D341Med (cell line): ENCODE measurements around the gene EXT2.

Experiments used
- DNase-seq: peaks from one replicate; pipeline ENCODE4 v3.0.0; 2012; ENCODE audit warnings: low spot score

Gene EXT2

DNA sequence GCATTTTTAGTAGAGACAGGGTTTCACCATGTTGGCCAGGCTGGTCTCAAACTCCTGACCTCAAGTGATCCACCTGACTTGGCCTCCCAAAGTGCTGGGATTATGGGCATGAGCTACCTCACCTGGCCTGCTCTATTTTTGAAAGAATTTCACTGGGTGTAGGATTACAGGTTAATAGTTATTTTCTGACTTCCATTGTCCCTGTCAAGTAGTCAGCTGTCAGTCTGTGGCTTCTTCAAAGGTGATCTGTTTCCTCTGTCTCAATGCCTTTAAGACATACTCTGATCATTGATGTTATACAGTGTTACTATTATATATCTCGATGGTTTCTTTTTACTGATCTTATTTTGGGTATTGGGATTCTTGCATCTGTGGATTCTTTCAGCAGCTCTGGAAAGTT lies 10.1 kb upstream of the EXT2 start:
- no peak for DNase-seq

DNA sequence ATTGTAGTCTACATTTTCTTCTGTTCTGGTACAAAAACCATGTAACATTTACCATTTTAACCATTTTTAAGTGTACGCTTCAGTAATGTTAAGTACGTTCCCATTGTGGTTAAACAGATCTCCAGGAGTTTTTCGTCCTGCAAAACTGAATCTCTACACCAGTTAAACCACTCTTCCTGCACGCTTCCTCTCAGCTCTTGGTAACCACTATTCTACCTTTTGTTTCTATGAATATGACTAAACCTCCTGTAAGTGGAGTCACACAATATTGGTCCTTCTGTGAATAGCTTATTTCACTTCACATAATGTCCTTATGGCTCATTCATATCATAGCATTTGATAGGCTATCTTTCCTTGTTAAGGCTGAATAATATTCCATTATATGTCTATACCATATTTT lies 7.1 kb upstream of the EXT2 start:
- DNase-seq: no peak

DNA sequence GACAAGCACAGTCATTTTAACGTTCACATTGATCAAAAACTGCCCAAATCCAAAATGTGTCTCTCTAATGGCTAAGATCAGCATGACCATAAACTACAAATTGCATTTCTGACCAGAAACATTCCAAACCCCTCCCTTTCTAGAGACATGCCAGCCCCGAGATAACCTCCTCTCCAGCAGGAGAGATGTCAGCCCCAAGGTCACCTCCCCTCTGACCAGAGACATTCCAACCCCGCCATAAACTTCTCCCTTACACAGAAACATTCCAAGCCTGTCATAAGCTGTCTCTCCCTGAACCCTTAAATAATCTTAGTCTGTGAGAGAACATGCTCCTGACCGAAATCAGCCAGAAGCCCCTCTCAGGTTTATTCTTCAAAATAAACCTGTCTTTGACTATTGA lies 6.6 kb upstream of the EXT2 start:
- DNase-seq: no peak

DNA sequence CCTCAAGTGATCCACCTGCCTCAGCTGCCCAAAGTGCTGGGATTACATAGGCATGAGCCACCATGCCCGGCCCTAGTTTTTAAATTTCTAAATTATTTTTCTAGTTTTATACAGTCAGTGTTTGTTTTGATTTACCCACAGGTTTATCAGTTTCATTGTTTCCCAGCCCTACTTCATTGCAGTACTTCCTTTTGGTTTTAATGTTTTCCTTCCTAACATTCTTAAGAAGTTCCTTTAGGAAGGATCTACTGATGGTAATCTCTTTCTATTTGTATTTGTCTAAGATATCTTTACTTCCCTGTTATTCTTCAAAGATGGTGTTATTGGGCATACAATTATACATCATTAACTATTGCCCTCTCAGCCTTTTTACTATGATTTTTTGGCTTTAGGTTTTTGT lies 4.9 kb upstream of the EXT2 start:
- no peak for DNase-seq

DNA sequence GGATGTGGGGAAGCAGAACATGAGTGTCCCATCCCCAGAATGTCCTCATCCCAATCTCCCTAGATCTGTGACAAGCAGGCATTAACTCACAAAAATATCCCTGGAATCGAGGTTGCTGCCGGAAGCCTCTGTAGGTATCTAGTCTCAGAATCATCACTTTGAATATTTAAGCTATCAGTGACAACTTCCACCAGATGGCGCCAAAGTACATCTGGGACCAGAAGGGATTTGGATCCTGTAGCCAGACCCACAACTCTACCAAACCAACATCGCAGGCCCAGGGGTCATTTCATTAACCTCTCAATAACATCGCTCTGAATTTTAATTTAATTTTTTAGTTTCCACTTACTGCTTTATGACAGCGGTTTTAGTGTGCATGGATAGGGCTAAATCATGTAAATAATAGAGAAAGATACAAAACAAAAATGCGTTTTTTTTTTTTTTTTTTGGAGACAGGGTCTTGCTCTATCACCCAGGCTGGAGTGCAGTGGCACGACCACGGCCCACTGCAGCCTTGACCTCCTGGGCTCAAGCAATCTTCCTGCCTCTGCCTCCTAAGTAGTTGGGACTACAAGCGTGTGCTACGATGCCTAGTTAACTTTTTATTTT lies 1.1 kb upstream of the EXT2 start:
- DNase-seq: peak; percentile 75

DNA sequence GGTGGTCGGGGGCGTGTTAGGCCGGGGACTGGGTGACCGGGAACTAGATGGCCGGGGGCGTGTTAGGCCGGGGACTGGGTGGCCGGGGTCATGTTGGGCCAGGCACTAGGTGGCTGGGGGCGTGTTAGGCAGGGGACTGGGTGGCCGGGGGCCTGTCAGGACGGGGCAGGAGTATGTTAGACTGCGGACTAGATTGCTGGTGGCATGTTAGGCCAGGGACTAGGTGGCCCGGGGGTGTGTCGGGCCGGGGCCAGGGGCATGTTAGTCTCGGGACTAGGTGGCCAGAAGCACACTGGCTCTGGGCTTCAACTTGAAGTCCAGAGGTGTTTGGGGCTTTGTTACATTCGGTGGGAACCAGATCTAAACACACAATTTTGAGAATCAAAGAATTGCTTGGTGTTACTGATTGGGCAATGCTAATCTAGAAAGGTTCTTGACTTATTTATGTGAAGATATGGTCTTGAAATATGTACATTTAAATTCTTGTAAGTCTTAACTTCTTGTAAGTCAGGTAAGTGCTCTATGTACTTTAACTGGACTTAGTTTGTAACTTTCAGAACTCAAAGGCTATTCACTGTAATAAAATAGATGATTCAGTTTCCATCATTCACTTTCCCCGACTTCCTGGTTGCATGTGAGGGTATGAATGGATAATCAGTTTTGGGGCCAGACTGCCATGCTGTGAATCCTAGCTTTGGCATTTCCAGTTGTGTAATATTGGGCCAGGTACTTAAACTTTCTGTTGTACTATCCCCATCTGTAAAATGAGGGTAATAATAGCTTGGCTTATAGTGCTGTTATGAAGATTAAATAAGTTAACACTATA lies 1.1 kb downstream of the EXT2 start:
- no peak for DNase-seq

DNA sequence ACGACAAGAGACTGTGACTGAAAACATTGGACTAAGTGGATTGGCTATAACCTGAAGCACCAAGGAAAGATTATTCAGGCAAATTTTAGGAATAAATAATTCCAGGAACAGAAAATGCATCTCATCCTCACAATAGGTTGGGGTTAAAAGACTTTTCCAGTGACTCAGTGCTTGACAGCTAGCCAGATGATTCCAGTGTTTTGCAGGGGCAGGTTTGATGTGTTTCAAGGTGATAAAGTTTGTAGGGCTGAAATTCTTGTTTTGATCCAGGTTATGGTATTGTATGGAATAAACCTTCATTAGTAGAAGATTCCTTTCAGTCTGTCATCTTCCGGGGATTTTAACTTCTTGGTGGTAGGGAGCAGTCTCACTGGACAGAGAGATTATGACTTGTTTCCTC lies 2.3 kb downstream of the EXT2 start:
- DNase-seq: no peak

DNA sequence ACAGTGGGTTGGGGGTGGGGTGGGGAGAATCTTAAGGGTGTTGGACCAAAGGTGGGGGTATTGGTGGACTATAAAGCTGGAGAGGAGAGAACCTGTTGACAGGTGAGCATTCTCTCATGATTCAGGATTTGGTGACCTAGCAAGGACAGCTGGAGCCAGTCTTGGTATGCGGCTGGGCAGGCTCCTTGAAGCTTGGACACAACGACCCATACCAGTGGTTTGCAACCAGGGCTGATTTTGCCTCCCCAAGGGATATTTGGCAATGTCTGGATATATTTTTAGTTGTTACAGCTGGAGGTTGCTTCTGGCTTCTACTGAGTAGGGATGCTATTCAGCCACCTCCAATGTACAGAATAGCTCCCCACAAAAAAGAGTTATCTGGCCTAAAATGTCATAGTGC lies 5.6 kb downstream of the EXT2 start:
- no peak for DNase-seq

DNA sequence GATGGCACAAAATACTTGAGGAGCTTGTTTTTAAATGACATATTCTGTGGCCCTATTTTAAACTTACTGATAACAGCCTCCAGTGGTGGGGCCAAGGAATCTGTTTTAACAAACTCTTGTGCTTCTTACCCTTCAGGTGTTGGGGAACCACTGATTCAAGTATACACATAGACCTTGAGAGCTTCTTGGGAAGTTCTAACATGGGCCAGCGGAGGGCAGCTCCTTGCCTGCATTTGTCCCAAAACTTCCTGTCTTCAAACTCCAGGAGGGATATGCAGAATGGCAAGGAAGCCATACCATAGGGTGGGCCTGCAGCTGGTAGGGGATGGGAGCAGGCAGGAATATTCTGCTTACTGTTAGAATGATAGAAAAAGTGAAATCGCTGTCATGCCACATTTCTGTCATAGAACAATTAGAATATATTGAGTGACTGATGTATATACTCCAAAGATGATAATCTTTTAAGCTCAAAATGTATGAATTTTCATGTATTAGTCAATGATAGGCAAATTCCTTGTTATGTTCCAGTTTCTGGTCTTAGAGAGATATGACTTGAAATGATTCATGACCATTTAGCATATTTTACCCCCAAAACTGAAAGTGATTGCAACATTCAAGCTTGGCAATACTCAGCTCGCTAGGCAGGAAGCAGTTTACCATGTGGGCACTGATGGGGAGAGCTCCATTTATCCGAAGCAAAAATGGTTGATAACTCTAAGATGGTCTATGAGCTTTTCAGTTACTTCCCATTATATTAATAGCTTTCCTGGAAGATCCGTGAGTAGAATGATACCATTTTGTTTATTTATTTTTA lies 9.2 kb downstream of the EXT2 start:
- DNase-seq: no peak

DNA sequence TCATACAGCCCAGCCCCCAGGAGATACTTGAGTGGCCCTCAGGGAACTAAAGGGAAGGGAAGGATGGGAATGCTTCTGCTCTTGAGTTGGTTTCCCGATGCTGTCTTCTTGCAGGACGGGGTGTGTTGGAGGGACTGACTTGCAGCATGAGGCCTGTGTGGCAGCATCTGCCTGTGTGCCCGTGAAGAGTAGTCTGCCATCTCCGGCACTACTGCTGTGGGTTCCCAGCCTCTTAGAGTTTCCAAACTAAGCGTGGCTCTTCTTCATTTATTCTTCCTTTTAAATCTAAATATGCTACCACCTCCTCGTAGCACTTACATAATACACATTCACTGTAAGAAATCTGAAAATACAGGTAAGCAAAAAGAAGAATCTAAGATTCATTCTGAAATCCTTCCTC lies 12.8 kb downstream of the EXT2 start:
- no peak for DNase-seq

DNA sequence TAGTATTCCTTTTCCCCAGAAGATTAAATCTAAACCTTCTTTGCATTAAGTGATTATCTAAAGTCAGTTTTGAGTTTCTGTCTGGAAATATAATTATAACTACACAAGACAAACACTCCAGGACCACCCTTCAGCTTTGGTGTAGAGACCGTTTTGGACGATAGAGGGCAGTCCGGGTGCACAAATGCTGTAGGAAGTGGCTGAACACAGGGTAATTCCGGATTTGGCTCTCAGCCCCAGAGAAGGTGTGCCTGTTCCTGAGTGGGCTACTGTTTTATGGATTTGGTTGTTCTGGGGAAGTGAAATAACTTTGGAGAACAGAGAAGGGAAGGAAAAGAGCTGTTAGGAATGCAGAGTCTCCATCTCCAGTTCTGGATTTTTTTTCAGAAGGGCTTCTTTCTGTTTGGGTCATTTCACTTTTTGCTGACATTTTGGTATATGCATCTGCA lies 14.8 kb downstream of the EXT2 start:
- DNase-seq: peak; percentile 74

DNA sequence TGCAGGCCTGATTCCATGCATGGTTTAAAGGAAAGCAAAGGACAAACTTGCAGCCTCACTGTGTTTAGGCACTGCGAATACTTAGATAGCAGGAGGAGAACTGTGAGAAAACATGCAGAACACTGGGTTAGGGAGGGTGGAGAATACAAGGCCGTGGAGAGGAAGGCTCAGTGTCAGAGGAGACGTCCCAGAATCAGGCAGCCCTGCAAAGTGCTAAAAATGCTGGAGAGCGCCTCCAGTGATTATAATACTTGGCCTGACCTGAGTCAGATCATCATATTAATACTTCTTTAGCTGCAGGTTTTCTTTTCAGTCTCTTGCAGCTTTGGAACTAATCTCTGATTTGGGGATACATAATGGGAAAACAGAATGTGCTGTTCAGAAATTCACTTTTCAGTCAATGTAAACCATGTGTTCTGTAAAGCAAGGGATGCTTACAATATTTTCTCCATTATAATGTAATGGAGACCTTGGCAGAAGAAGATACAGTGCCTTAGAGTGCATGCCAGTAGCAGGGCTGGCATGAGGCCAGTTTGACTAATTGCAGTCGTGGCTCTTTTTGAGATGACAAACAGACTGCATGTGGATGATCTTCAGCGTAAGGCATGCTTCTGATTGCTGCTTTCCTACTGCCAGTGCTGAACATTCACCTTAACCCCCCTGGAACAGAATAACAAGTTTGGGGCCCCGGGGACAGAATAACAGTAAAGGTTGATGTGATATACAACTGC lies 16.8 kb downstream of the EXT2 start:
- no peak for DNase-seq

DNA sequence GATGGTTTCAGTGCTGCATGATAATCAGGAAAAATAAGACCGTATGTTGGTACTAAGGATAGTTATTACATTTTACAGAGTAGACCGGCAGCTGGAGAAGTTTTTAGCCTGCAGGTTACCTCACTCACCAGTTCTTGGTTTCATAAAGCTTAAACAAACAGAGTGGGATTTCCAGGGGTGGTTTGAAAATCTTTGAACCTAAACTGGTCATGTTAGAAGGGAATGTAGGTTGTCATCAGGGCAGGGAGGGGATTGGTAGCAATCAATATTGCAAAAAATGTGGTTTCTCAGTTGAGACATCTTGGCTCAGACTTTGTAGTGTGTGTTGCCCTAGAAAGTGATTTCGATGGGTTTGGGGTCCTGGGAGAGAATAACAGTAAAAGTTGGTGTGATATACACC lies 17.5 kb downstream of the EXT2 start:
- no peak for DNase-seq

DNA sequence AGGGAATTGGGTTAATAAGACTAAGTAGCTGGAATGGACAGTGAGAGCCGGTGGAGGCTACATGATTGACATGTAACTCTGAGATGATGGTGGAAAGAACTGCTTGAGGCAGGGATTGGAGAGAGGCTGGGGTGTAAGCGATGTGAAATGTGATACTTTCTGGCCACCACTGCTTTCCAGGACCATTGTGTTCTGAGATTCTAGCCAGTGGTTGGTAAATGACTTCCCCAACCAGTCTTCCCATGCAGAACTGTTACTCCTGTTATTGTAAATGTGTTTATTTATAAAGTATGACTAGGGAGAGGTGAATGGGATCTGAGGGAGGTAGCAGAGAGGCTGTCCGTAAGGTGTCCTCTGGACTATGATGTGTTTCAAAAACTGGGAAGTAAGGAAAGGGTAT lies 18.1 kb downstream of the EXT2 start:
- no peak for DNase-seq

DNA sequence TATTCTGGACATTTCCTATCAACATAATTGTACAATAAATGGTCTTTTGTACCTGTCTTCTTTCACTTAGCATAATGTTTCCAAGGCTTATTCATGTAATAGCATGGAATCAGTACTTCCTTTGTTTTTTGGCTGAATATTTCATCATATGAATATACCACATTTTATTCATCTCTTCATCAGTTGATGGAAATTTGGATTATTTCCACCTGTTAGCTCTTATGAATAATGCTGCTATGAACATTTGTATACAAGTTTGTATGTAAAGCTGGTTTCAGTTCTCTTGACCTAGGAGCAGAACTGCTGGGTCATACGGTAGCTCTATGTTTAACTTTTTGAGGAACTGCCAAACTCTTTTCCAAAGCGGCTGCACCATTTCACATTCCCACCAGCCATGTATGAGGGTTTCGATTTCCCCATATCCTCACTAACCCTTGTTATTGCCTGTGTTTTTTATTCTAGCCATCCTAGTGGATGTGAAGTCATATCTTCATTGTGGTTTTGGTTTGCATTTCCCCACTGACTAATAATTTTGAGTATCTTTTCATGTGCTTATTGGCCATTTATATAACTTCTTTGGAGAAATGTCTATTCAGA lies 20.9 kb downstream of the EXT2 start:
- DNase-seq: no peak

DNA sequence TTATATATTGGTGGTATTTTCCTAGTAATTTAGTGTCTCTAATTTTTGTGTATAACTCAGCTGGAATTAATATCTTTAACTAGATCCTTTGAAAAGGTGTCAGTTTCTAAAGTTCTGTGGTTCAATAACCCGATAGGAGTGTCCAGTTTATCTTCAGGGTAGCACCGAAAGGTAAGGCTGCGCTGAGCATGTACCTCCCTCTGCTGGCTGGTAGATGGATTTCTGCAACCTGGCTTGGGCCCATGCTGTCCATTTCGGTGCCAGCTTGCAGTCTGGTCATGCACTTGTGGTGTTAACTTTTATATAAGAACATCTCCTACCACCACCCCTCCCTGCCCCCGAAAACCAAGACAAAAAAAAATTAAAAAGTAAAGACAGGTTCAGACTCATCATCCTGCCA lies 24.7 kb downstream of the EXT2 start:
- peak; percentile 60 for DNase-seq

DNA sequence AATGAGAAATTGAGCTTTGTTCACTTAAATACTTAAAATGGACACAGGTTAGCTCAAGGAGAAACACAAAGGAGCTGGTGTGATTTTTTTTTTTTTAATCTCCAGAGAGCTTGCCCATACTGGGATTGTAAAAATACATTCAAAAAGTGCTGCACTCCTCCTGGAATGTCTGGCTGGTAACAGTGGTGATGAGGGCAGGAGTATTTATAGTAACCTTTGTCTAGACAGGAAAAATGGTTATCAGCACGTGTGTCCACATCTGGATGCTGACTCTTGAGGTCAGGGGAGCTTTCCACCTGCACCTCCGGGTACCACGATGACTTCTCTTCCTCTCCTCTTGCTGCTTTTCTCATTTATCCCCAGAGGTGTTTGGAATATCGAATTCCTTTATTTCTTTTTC lies 30.1 kb downstream of the EXT2 start:
- no peak for DNase-seq

DNA sequence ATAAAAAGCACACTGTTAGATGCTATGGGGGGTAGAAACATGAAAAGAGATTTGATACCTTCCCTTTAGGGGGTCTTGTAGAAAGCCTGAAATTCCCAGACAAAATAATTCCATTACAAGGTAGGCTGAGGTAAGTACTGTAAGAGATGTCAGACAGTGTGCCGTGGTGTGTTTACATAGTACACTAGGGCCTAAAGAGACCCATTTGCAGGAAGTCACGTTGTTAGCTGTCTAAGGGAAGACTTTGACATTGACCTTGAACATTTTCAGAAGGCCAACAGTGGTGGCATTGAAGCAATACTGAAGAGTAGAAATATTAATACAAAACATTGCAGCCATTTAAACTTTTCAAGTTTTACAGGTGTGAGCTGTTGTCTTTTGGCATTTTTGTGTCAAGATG lies 30.8 kb downstream of the EXT2 start:
- no peak for DNase-seq

DNA sequence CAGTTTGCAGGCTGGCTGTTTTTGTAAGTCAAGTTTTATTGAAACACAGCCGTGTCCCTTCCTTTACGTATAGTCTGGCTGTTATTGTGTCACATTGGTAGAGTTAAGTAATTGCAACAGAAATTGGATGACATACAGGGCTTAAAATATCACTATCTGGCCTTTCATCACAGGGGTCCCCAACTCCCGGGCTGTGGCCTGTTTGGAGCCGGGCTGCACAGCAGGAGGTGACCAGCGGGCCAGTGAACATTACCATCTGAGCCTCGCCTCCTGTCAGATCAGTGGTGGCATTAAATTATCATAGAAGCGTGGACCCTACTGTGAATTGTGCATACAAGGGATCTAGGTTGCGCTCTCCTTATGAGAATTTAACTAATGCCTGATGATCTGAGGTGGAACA lies 31.7 kb downstream of the EXT2 start:
- no peak for DNase-seq

DNA sequence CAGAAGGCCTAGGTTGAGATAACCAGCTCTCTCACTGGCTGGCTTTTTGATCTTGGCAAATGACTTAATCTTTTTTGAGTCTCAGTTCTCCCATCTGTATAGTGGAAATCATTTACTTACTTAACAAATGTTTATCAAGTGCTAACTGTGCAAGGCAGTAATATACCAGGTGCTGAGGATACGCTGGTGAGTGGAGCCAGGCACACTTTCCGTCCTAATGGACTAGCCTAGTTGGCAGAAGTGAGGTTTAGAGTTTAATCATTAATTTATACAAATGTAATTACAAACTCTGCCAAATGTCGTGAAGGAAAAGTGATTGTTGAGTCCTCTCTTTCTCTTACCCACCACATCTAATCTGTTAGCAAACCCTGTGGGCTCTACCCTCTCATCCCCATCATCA lies 33.3 kb downstream of the EXT2 start:
- DNase-seq: no peak

DNA sequence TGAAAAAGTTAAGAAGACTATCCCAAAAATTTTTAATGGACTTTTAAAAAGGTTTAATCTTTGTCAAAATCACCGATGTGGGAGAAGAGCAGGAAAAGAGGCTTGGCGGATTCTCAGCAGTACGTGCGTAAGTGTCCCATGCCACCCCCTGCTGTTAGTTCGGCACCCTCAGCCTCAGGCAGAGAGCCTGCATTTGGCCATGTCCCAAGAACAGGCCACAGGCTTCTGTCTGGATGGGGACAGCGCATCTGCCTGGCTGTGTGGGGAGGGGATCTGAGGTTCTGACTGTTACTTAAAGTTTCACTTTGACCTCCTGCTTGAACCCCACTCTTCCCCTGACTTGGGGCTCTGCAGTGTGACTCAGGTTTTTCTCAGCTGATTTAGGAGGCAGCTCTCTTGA lies 35.3 kb downstream of the EXT2 start:
- no peak for DNase-seq

DNA sequence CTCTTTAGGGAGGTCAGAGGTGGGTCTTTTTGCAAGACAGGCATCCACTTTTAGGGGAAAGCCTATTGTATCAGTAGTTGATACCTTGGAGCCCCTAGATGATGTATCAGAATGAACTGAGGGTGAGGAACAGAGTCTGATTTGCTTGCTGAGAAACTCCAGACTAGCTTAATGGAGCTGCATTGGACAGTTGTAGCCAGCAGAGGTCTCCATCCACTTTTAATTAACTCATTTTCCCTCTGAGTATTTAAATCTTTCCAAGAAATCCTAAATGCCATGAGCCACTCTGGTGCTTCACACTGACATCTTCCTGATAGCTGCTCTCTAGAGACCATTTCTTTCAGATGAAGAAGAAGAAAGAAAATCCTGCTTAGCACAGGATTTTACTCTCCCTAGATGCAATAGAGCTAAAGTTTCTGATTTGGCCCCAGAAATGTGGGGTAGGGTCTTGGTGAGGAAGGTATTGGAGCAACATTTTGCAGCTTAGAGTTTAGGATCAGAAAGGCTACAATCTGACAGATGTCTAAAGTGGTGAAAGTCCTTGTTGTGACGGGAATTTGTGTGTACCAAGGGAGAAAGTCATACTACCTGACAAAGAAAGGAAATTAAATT lies 38.0 kb downstream of the EXT2 start:
- peak; percentile 55 for DNase-seq
